Activated CD4-positive, alpha-beta T cell treated with anti-CD3 and anti-CD28 coated beads for 1 hour (primary cell): ENCODE results near the gene COMMD9.

Experiments
- DNase-seq: peaks from one replicate; pipeline ENCODE4 v3.0.0-alpha.2; 2020

COMMD9 gene

DNA sequence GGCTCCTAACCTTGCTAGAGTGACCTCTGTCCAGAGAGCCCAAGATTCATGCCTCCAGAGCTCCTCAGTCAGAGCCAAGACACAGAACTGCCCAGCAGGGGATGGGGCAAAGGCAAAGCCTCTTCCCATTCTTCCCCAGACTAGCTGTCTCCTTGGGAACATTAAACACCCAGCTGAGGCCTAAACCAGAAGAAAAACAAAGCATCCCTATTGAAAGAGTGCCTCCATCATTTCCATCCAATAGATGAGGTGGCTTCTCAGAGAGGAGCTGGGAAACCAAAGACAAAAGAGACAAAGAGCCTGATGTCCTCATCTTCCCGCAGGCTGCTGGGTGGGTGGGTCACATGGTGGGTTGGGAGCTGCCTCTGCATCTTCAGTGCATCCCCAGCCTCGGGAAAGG is 37.4 kb downstream of the COMMD9 start:
- no peak for DNase-seq

DNA sequence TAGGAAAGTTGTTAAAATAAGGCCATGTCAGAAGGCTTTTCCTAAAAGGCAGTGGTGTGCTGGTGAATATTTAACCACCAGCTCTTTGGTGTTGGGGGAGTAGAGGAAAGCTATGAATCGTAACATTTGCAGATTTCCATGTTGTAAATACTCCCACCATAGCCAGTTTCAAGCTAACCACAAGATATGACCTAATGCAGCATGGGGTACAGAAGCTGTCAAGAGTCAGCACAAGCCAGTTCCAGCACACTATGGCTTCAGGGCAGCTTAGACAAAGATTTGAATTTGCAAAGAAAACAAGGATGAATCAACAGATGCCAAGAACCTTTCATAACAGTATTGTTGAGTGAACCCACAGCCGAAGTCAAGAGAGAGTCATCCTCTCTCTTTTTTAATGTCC is 40.0 kb downstream of the COMMD9 start:
- DNase-seq = no peak

- no peak for DNase-seq
These were observed 40.8 kb downstream of the COMMD9 start for GRCh38 chr11:36248436-36248835.

DNA sequence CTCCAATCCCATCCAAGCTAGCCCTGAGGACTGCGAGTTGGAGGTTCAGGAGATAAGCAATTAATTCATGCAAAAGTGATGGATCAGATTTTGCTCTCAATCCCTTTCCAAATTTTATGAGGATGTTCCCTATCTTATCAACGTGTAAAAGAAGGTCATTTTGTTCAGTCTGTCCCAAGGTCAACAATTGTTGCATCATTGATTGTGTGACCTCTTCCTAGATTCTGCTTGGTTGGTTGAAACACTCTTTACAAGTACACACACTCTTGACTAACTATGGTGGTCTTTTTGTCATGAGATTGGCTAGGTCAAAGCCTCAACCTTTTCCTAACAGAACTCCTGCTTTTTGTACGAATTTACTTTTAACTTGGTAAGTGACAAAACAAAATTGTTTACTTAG is 41.7 kb downstream of the COMMD9 start:
- no peak for DNase-seq

GRCh38 chr11:36243641-36244040 is 45.6 kb downstream of the COMMD9 start:
- no peak for DNase-seq

DNA sequence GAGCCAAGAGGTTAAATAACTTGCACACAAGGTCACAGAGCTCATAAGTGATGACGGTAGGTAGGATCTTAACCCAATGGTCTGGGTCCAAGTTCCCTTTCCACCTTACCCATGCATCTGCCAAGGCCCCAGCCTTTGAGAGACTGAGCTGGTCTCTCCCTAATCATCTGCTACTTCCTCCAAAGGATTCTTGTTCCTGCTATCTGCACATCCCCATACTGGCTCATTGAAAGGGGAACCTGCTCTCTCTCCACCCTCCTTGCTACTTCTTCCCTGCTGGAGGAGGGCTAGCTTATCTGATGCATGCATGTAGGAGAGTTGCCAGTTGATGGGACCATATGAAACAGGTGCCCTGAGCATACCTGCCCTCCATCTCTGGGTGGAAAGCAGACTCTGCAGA is 47.7 kb downstream of the COMMD9 start:
- DNase-seq = no peak

GRCh38 chr11:36240801-36241200 is 48.4 kb downstream of the COMMD9 start:
- no peak for DNase-seq

- no peak for DNase-seq
These were observed 49.1 kb downstream of the COMMD9 start for GRCh38 chr11:36240173-36240572.

DNA sequence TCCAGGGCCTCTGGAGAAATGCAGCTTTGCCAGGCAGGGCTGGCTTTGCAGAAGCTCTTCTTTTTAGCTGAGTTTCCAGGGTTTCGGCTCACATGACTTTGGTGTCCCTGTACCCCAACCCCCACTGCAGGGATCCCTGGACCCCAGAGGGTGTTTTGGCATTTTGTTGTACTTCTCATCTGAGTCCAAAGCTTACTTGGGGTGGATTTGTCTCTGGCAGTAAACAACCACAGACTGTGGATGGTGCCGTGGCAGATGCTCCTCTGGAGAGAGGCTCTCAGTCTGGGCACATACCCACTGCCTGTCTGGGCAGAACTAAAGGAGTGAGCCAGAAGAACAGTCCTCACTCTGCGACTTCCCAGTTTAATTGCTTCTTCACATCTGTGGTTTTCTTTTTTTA is 49.6 kb downstream of the COMMD9 start:
- no peak for DNase-seq

- no peak for DNase-seq
These were observed 50.3 kb downstream of the COMMD9 start for GRCh38 chr11:36238881-36239280.

DNA sequence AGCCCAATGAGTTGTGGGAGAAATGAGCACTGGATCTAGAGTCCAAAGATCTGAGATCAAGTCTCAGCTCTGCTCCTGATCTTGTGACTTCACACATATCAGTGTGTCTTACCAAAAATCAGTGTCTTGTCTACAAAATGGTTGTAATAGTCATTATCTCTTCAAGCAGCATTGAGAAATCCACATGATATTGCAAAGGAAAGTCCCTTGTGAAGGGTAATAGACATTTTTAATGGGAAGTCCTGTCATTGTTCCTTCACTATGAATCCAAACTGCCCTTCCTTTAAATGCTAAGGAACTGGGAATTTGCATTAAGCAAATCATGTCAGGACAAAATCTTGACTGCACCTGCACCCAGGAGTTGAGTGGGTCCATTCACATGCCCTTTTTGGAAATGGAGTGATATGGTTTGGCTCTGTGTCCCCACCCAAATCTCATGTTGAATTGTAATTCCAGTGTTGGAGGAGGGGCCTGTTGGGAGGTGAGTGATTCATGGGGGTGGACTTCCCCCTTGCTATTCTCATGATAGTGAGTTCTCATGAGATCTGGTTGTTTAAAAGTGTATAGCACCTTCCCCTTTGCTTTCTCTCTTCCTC is 51.1 kb downstream of the COMMD9 start:
- DNase-seq = no peak

DNA sequence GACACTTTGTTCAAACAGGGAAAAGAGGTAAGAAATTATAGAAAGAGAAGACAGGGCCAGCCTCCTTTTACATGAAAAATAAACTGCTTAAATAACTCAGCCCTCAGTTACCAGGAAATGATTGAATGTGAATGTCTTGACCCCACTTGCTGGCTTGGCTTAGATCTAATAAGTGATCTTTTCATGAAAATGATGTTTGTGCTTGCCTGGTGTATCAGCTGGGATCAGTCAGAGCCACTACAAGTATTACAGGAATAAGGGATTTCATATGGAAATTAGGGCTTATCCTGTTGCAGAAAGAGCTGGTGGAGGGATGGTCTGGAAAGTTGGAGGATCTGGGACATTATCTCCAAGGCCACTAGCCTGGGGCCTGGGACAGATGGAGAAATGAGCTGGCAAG is 51.8 kb downstream of the COMMD9 start:
- no peak for DNase-seq

GRCh38 chr11:36235750-36236149 is 53.5 kb downstream of the COMMD9 start:
- no peak for DNase-seq

- no peak for DNase-seq
These were observed 54.4 kb downstream of the COMMD9 start for GRCh38 chr11:36234825-36235224.

- DNase-seq = no peak
These were observed 56.0 kb downstream of the COMMD9 start for GRCh38 chr11:36233204-36233603.

DNA sequence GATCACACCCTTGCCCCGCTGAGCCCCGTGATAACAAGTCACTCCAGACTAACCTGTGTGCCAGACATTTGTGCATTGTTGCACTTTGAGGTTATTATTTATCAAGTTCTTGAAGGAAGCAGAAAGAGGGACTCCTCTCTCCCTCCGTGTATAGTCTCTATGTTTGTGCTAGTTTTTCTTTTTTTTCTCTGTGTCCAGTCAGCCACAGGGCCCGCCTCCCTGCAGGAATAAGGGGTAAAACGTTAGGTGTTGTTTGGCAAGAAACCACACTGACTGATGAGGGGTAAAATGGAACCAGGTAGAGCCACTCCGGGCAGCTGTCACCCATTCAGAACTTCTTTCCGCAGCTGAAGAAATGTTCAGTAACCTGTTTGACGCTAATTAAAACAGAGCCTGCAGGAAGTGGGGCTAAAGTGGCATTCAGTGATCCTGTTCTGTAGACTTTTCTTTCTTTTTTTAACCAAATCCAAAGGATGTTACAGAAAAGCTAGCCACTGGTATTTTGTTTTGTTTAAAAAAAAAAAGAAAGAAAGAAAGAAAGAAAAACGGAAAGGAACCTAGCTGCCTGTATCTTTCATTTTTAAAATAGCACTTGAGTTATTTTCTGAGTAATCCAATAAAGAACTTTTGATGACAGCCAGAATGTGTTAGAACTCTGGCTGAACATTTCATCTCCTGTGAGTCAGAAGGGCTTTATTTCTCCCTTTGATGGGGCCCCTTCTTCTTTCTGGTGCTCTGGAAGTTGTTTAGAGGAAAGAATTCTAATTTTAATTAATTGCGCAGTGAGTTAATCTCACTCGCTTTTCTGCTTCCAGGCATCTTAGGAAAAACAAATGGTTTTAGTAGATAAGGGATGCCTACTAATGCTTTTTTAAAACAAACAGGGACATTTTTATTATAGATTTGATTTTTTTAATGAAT is 58.2 kb downstream of the COMMD9 start:
- no peak for DNase-seq

DNA sequence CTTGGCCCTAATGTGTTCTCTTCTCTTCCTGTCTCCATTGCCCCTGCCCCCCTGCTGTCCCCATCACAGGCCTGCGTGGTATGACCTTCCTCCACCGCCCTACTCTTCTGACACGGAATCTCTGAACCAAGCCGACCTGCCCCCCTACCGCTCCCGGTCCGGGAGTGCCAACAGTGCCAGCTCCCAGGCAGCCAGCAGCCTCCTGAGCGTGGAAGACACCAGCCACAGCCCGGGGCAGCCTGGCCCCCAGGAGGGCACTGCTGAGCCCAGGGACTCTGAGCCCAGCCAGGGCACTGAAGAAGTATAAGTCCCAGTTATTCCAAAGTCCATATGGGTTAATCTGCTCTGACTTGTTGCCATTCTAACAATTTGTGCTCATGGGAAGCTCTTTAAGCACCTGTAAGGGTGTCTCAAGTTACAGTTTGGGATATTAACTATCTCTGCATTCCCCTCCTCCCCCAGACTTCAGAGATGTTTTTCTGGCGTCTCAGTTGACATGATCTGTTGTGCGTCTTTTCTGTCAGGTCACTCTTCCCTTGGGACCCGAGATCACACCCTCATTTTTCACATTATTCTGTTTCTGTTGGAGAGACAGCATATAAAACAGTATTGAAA is 60.0 kb downstream of the COMMD9 start:
- DNase-seq = no peak

DNA sequence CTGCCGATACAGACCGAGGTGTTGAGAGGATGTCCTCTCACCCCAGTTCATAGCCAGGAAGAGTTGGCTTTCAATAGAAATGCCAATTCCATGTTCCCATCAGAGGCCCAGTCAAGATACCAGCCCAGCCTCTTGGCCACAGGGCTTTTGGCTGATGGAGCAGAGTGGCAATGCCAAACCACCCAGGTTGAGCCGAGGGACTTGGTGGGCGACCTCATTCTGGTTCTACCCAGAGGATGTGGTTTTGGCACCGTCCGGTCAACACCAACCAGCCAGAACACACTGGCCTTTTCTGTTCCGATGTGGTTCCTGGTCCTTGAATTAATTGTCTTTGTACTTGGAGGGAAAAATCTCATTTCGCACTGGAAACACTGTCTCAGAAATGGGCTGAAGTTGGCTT is 60.5 kb downstream of the COMMD9 start:
- DNase-seq = no peak

DNA sequence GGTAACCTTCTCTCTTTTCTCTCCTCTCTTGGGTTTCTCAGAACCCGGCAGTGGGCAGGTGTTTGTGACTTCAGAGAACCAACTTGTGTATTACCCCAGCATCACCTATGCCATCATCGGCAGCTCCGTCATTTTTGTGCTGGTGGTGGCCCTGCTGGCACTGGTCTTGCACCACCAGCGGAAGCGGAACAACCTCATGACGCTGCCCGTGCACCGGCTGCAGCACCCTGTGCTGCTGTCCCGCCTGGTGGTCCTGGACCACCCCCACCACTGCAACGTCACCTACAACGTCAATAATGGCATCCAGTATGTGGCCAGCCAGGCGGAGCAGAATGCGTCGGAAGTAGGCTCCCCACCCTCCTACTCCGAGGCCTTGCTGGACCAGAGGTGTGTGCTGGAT is 62.2 kb downstream of the COMMD9 start:
- DNase-seq = no peak

GRCh38 chr11:36224209-36224882 is 64.9 kb downstream of the COMMD9 start:
- no peak for DNase-seq

DNA sequence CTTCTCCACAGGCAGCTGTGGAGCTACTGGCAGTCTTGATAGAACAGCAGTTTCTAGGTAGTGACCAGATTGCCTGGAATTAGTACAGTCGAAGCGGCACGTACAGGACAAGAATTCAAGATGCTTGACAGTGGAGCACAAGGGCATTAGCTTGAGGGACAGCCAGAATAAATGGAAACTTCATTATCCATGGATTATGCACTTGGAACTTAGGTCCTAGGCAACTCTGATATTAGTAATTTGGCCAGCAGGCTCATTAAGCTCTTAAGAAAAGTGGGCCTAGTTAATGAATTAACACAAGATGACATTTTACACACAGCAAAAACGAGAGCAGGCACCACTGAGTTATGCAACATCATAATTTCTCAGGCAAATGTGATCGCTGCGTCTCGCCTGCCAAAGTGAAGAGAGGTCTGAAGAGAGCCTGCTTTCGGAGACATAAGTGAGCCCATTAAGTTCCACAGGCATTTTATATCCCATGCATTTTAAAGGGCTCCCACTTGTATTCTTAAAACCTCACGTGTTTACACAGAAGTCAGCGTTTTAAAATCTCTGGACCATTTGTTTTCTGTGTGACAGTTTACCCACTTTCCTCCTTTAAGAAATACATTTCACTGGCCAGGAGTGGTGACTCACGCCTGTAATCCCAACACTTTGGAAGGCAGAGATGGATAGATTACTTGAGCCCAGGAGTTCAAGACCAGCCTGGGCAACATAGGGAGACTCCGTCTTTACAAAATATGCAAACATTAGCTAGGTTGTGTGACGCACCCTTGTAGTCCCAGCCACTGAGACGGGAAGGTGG is 66.2 kb downstream of the COMMD9 start:
- DNase-seq = no peak
